Measurements from ENCODE around the gene TM4SF18. TPM values are rescaled to one million over a fixed set of nuclear protein-coding genes. Genes with fewer than 3 reads are reported as not detected.

The TM4SF18 gene
- polyA plus RNA-seq, 1 donor from 2014 or later = not detected

DNA sequence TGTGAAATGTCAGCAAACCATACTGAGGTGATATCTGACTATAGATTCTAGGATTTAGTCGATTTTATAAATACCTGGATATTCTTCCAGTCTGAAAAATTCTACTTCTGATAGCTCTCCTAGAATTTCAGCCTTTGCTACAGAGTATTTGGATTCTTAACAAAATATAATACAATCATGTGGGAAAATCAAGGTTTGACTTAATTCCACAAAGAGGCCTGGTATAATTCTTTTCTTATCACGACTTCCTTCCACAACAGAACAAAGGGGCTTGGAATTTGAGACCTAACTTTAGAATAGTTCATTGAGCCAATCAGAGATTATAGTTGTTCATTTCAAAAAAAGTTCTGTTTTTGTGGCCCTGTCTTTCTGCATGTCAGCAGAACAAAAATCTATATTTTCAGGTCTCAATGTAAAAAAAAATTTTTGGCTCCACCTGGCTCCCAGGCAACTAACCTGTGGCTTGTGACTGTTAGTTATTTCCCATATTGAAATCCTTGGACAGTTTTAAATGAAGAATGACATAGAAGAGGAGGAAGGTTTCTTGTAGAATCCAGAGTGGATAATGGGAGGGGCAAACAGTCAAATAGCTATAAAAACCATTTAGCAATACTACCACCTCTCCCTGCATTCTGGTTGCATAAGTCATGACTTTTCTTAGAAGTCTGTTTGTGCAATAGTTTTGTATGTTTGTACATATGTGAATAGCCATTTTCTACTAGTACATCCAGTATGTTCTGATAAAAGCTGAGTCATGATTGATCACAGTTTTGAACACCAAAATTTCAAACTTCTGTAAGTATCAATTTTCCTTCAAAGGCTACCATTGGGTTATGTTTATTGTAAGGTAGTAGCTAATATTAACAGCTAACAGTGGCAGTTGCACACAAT, 40.0 kb upstream of the TM4SF18 start:
- TF ChIP-seq, protein P1, sequence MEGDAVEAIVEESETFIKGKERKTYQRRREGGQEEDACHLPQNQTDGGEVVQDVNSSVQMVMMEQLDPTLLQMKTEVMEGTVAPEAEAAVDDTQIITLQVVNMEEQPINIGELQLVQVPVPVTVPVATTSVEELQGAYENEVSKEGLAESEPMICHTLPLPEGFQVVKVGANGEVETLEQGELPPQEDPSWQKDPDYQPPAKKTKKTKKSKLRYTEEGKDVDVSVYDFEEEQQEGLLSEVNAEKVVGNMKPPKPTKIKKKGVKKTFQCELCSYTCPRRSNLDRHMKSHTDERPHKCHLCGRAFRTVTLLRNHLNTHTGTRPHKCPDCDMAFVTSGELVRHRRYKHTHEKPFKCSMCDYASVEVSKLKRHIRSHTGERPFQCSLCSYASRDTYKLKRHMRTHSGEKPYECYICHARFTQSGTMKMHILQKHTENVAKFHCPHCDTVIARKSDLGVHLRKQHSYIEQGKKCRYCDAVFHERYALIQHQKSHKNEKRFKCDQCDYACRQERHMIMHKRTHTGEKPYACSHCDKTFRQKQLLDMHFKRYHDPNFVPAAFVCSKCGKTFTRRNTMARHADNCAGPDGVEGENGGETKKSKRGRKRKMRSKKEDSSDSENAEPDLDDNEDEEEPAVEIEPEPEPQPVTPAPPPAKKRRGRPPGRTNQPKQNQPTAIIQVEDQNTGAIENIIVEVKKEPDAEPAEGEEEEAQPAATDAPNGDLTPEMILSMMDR (IDR thresholded peaks at IDR 0.05; ENCODE audit: poor library complexity, severe bottlenecking) = no peak
- TF ChIP-seq SMC3 (conservative IDR thresholded peaks at IDR 0.05; ENCODE audit: poor library complexity) = no peak
- TF ChIP-seq TAF1 (IDR thresholded peaks at IDR 0.05; ENCODE audit: low read depth) = no peak
- no peak for TF ChIP-seq MXI1 (conservative IDR thresholded peaks at IDR 0.05; ENCODE audit: poor library complexity, severe bottlenecking)
- TF ChIP-seq POLR2AphosphoS5 (IDR thresholded peaks at IDR 0.05) = no peak
- TF ChIP-seq EZH2 (IDR thresholded peaks at IDR 0.05; ENCODE audit: borderline replicate concordance, insufficient read depth, low read length, poor library complexity, severe bottlenecking) = no peak
- TF ChIP-seq RAD21 (conservative IDR thresholded peaks at IDR 0.05) = no peak
- no peak for TF ChIP-seq REST (IDR thresholded peaks at IDR 0.05; ENCODE audit: borderline replicate concordance)
- no peak for TF ChIP-seq EP300 (conservative IDR thresholded peaks at IDR 0.05; ENCODE audit: poor library complexity, severe bottlenecking)
- Histone ChIP-seq H3F3A (ENCODE audit: insufficient read depth, low read length, poor library complexity, severe bottlenecking) (no peaks in the 10 kb centered on the region), H3K9me2 (ENCODE audit: insufficient read depth, low read length) (no peaks in the 10 kb centered on the region), H3K79me2 (replicated peaks; ENCODE audit: insufficient read depth, low read length) (no peaks in the 10 kb centered on the region), H2AFZ (ENCODE audit: low read depth, low read length) (no peak overlapping the region), H3K27ac (ENCODE audit: low read length) (no peak overlapping the region), H3K9ac (ENCODE audit: low read length) (no peak overlapping the region), H3K36me3 (ENCODE audit: insufficient read depth, low read length) (no peaks in the 10 kb centered on the region), H4K20me1 (ENCODE audit: insufficient read depth) (no peaks in the 10 kb centered on the region), H3K4me3 (ENCODE audit: low read length) (no peak overlapping the region), H3K4me2 (ENCODE audit: low read length) (no peak overlapping the region), H3K9me3 (ENCODE audit: low read length) (no peaks in the 10 kb centered on the region), H3K27me3 (ENCODE audit: insufficient read depth, low read depth, low read length) (no peaks in the 10 kb centered on the region)

DNA sequence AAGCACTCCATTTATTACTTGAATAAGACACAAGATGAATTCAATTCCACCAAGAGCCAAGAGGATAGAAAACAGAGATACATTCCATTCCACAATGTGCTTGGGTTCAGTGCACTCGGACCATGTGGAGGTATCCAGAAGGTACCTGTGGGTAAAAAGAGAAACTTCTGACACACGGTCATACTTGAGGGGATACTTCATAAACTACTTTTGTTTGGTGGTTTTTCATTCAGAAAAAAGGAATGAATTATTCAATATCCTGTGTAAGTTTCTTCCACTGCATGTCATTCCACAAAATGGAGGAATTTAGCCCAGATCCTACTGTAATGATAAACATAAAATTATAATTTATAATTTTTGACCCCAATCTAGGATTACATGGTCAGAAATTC, 38.3 kb upstream of the TM4SF18 start:
- no peak overlapping the region for H2AFZ ChIP-seq (ENCODE audit: low read depth, low read length)
- no peak overlapping the region for H3K4me3 ChIP-seq (ENCODE audit: low read length)
- no peak overlapping the region for H3K4me2 ChIP-seq (ENCODE audit: low read length)
- H3K27me3 ChIP-seq (ENCODE audit: insufficient read depth, low read depth, low read length) = no peaks in the 10 kb centered on the region
- H3F3A ChIP-seq (ENCODE audit: insufficient read depth, low read length, poor library complexity, severe bottlenecking) = no peaks in the 10 kb centered on the region
- H3K27ac ChIP-seq (ENCODE audit: low read length) = no peak overlapping the region
- no peak overlapping the region for H3K9ac ChIP-seq (ENCODE audit: low read length)
- TF ChIP-seq TAF1 (IDR thresholded peaks at IDR 0.05; ENCODE audit: low read depth) = no peak
- H3K36me3 ChIP-seq (ENCODE audit: insufficient read depth, low read length) = no peaks in the 10 kb centered on the region
- H4K20me1 ChIP-seq (ENCODE audit: insufficient read depth) = no peaks in the 10 kb centered on the region
- H3K79me2 ChIP-seq (replicated peaks; ENCODE audit: insufficient read depth, low read length) = no peaks in the 10 kb centered on the region
- H3K9me2 ChIP-seq (ENCODE audit: insufficient read depth, low read length) = no peaks in the 10 kb centered on the region
- no peaks in the 10 kb centered on the region for H3K9me3 ChIP-seq (ENCODE audit: low read length)
